Stimulated activated CD4-positive, alpha-beta T cell treated with anti-CD3 and anti-CD28 coated beads, Interleukin-15, amount 100 ng/mL, for 48 hours (primary cell): ENCODE measurements around the gene KCNK13.
"Not testable (repeated sequence)": the region's sequence is repeated elsewhere in the genome, so short reads cannot be mapped to it uniquely, and the experiment has no call there.

Source experiments
- DNase-seq, 2 donors: peaks; one replicate each; pipeline ENCODE4 v3.0.0-alpha.2; 2020; ENCODE audit warnings: low read depth in 2 of 2

The KCNK13 gene

GRCh38 chr14:90060965-90061684 is 669 bp upstream of the KCNK13 start:
- DNase-seq = no peak

- no peak for DNase-seq
These were observed 467 bp downstream of the KCNK13 start for GRCh38 chr14:90062127-90062794.

GRCh38 chr14:90062822-90063539 is 1.2 kb downstream of the KCNK13 start:
- DNase-seq = no peak

- DNase-seq = no peak
These were observed 10.6 kb downstream of the KCNK13 start for GRCh38 chr14:90072350-90072749.

GRCh38 chr14:90079576-90079975 is 17.8 kb downstream of the KCNK13 start:
- DNase-seq = no peak

GRCh38 chr14:90087433-90087832 is 25.6 kb downstream of the KCNK13 start:
- DNase-seq = no peak

- DNase-seq = no peak
These were observed 26.4 kb downstream of the KCNK13 start for GRCh38 chr14:90088176-90088575.

GRCh38 chr14:90089486-90089885 is 27.7 kb downstream of the KCNK13 start:
- DNase-seq = not testable (repeated sequence)

- DNase-seq = no peak
These were observed 29.6 kb downstream of the KCNK13 start for GRCh38 chr14:90091393-90091792.

GRCh38 chr14:90093942-90094595 is 32.3 kb downstream of the KCNK13 start:
- no peak for DNase-seq

- no peak for DNase-seq
These were observed 33.3 kb downstream of the KCNK13 start for GRCh38 chr14:90095096-90095495.

GRCh38 chr14:90096566-90096965 is 34.8 kb downstream of the KCNK13 start:
- no peak for DNase-seq

- no peak for DNase-seq
These were observed 42.0 kb downstream of the KCNK13 start for GRCh38 chr14:90103808-90104207.

- no peak for DNase-seq
These were observed 44.0 kb downstream of the KCNK13 start for GRCh38 chr14:90105756-90106155.

- no peak for DNase-seq
These were observed 46.0 kb downstream of the KCNK13 start for GRCh38 chr14:90107789-90108188.

GRCh38 chr14:90109858-90110257 is 48.1 kb downstream of the KCNK13 start:
- no peak for DNase-seq

- no peak for DNase-seq
These were observed 50.2 kb downstream of the KCNK13 start for GRCh38 chr14:90111895-90112534.

GRCh38 chr14:90114554-90114953 is 52.8 kb downstream of the KCNK13 start:
- no peak for DNase-seq

- no peak for DNase-seq
These were observed 54.0 kb downstream of the KCNK13 start for GRCh38 chr14:90115780-90116179.

GRCh38 chr14:90116444-90116843 is 54.6 kb downstream of the KCNK13 start:
- no peak for DNase-seq

- DNase-seq = no peak
These were observed 56.2 kb downstream of the KCNK13 start for GRCh38 chr14:90118027-90118426.

- DNase-seq = no peak
These were observed 64.5 kb downstream of the KCNK13 start for GRCh38 chr14:90126260-90126659.
